Effector memory CD4-positive, alpha-beta T cell (primary cell): Measurements from ENCODE around the gene KLC4.

Source experiments
- DNase-seq, 3 donors: peaks; one replicate each; pipeline ENCODE4 v3.0.0-alpha.2; 2020
- H3K27ac ChIP-seq: 2 replicates; pipeline ENCODE4 v1.7.0; 2013; ENCODE audit warnings: mild to moderate bottlenecking, low read length, moderate library complexity; ENCODE audit not compliant: insufficient read depth, poor library complexity, severe bottlenecking
- H3K27me3 ChIP-seq: replicated peaks from 2 replicates; pipeline ENCODE4 v1.7.0; 2013; ENCODE audit warnings: mild to moderate bottlenecking, low read length; ENCODE audit not compliant: insufficient read depth, control insufficient read depth, poor library complexity, severe bottlenecking
- H3K36me3 ChIP-seq: 2 replicates; pipeline ENCODE4 v1.7.0; 2013; ENCODE audit warnings: mild to moderate bottlenecking, low read length, moderate library complexity; ENCODE audit not compliant: control insufficient read depth, insufficient read depth
- H3K4me1 ChIP-seq: 2 replicates; pipeline ENCODE4 v1.7.0; 2013; ENCODE audit warnings: low read length, mild to moderate bottlenecking; ENCODE audit not compliant: control insufficient read depth, insufficient read depth, poor library complexity, severe bottlenecking
- H3K4me3 ChIP-seq: 2 replicates; pipeline ENCODE4 v1.7.0; 2013; ENCODE audit warnings: low read length, low read depth, mild to moderate bottlenecking; ENCODE audit not compliant: insufficient read depth, poor library complexity, severe bottlenecking
- H3K9me3 ChIP-seq: 2 replicates; pipeline ENCODE4 v1.7.0; 2013; ENCODE audit warnings: mild to moderate bottlenecking, low read length, moderate library complexity; ENCODE audit not compliant: control insufficient read depth

KLC4 gene

DNA sequence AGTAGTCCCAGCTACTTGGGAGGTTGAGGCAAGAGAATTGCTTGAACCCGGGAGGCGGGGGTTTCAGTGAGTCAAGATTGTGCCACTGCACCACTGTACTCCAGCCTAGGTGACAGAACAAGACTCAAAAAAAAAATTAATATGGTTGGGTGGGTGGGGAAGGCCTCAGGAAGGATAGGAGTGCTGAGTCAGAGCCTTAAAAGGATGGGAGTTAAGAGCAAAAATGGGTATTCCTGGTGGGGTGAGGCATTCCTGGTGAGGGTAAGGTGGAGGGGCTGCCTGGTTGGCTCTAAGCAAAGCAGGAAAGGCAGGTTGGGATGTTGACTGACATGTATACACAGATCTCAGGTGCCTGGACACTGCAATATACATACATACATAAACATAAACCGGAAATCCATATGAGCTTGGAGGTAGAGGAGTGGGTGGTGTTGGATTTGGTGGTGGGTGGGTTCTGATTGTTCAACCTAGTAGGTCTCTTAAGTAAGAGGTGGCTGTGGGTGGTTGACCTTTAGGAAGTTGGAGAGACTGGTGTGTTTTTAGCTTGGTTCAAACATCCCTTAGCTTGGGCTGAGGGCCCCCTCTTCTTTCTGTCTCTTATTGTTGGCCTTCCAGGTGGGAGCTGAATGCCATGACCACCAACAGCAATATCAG, 39.3 kb upstream of the KLC4 start:
- Histone ChIP-seq H3K27ac (no peak overlapping the region), H3K36me3 (peaks cover 28% of the 10 kb centered on the region), H3K4me3 (no peak overlapping the region), H3K27me3 (no peaks in the 10 kb centered on the region), H3K9me3 (no peaks in the 10 kb centered on the region), H3K4me1 (peaks cover 16% of the 10 kb centered on the region)
- DNase-seq = no peak

- Histone ChIP-seq H3K27me3 (no peaks in the 10 kb centered on the region), H3K27ac (peak overlapping the region; percentile 65), H3K9me3 (no peaks in the 10 kb centered on the region), H3K4me3 (peak overlapping the region; percentile 74), H3K36me3 (peaks cover 32% of the 10 kb centered on the region), H3K4me1 (peaks cover 16% of the 10 kb centered on the region)
- no peak for DNase-seq
Measured at GRCh38 chr6:43020847-43021246, 38.6 kb upstream of the KLC4 start.

GRCh38 chr6:43021270-43022047, 38.0 kb upstream of the KLC4 start, which contains the start of gene RRP36:
Gene RRP36 (plus strand): TSS chr6:43021623. CDS start chr6:43021655, 32 bp downstream.
- peaks cover 16% of the 10 kb centered on the region for H3K4me1 ChIP-seq
- no peaks in the 10 kb centered on the region for H3K9me3 ChIP-seq
- DNase-seq = peak; percentile 35 to 54 (median 53)
- H3K27me3 ChIP-seq = no peaks in the 10 kb centered on the region
- H3K27ac ChIP-seq = peak within 1 kb of the TSS; percentile 65
- peaks cover 38% of the 10 kb centered on the region for H3K36me3 ChIP-seq
- H3K4me3 ChIP-seq = peak within 1 kb of the TSS; percentile 74

DNA sequence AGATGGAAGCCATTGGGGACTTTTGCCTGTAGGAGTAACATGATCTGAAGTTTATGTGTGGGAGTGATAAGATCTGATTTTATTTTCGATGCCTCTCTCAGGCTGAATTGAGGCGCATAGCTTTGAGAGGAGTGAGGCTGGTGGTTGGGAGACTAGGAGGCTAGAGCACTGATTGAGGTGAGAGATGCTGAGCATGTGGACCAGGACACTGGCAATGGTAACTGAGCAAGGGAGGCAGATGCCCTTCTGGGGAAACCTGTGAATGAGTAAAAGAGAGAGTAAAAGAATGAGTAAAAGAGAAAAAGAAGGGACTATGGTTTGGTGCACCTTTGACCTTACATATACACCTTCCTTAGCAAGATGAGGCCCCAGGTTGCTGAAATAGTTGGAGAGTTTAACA, 35.0 kb upstream of the KLC4 start:
- no peak overlapping the region for H3K27ac ChIP-seq
- H3K27me3 ChIP-seq = no peaks in the 10 kb centered on the region
- peaks cover 12% of the 10 kb centered on the region for H3K4me1 ChIP-seq
- H3K9me3 ChIP-seq = no peaks in the 10 kb centered on the region
- H3K4me3 ChIP-seq = no peak overlapping the region
- peaks cover 48% of the 10 kb centered on the region for H3K36me3 ChIP-seq
- no peak for DNase-seq

GRCh38 chr6:43026365-43026764, 33.1 kb upstream of the KLC4 start:
- peaks cover 9% of the 10 kb centered on the region for H3K4me1 ChIP-seq
- no peaks in the 10 kb centered on the region for H3K9me3 ChIP-seq
- no peak overlapping the region for H3K4me3 ChIP-seq
- DNase-seq = no peak
- peaks cover 53% of the 10 kb centered on the region for H3K36me3 ChIP-seq
- no peak overlapping the region for H3K27ac ChIP-seq
- no peaks in the 10 kb centered on the region for H3K27me3 ChIP-seq

DNA sequence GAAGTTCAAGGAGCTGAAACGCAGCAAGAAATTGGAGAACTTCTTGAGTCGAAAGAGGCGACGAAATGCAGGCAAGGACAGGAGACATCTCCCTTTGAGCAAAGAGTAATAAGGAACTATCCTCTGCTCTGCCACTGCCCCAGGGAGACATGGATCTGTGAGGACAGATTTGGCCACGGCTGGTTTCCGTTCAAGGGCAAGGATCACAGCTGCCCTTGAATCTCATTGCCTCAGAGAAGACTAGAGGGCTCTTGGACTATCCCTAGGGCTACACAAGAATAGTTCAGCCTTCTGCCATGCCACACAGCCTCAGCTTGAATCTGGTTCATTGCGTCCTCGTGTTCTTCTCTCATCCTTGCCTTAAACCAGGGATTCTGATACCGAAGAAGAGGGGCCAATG, 30.3 kb upstream of the KLC4 start:
- no peak overlapping the region for H3K4me3 ChIP-seq

DNA sequence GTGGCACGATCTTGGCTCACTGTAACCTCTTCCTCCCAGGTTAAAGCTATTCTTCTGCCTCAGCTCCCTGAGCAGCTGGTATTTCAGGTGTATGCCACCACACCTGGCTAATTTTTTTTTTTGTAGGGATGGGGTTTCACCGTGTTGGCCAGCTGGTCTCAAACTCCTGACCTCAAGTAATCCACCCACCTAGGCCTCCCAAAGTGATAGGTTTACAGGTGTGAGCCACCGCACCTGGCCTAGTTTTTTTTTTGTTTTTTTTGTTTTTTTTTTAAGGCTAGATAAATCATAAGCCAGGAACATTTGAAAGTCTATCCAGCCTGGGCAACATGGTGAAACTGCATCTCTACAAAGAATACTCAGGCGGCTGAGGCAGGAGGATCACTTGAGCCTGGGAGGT, 27.1 kb upstream of the KLC4 start:
- no peak overlapping the region for H3K27ac ChIP-seq
- no peak for DNase-seq
- no peak overlapping the region for H3K4me3 ChIP-seq
- no peaks in the 10 kb centered on the region for H3K9me3 ChIP-seq
- H3K27me3 ChIP-seq = no peaks in the 10 kb centered on the region
- H3K4me1 ChIP-seq = no peaks in the 10 kb centered on the region
- H3K36me3 ChIP-seq = peaks cover 47% of the 10 kb centered on the region

More for the DNA sequence above, 30.3 kb upstream of the KLC4 start:
- Histone ChIP-seq H3K27ac (no peak overlapping the region), H3K36me3 (peaks cover 63% of the 10 kb centered on the region), H3K9me3 (no peaks in the 10 kb centered on the region), H3K4me1 (no peaks in the 10 kb centered on the region), H3K27me3 (no peaks in the 10 kb centered on the region)
- DNase-seq = no peak

GRCh38 chr6:43033496-43034189, 25.8 kb upstream of the KLC4 start:
- Histone ChIP-seq H3K4me1 (no peaks in the 10 kb centered on the region), H3K27me3 (no peaks in the 10 kb centered on the region), H3K27ac (no peak overlapping the region), H3K36me3 (peaks cover 50% of the 10 kb centered on the region), H3K9me3 (no peaks in the 10 kb centered on the region), H3K4me3 (no peak overlapping the region)
- DNase-seq = no peak

DNA sequence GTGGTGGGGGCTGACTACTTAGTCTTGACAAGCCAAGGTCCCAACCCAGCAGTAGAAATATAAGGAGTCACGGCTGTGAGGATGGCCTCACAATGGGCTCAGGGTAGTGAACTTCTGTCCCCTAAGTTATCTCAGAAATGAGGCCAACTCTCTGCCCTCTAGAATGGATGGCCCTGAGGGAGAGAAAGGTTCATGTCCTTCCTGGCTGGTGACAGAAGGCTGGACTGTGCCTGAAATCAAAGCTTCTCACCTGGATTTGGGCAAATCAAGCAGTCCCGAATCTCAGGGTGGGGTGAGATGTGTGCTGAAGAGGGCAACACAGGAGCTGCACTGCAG, 25.3 kb upstream of the KLC4 start:
- Histone ChIP-seq H3K9me3 (no peaks in the 10 kb centered on the region), H3K4me1 (no peaks in the 10 kb centered on the region), H3K27ac (no peak overlapping the region), H3K4me3 (no peak overlapping the region), H3K27me3 (no peaks in the 10 kb centered on the region), H3K36me3 (peaks cover 50% of the 10 kb centered on the region)
- no peak for DNase-seq
